HAP-1 (cell line): ENCODE data around the gene ZBTB42.
A peak's percentile ranks its signal among the peaks of the same experiment; 100 is the strongest.

ENCODE experiments used
- DNase-seq, 2 experiments: peaks; one replicate each; pipeline ENCODE4 v3.0.0-alpha.2; 2016 to 2020; ENCODE audit warnings: low spot score in 2 of 2
- H3K27me3 ChIP-seq: fragments of 250-450 bp; sonication (Bioruptor Pico); 2 replicates; pipeline ENCODE4 v1.5.1; 2020; ENCODE audit warnings: low read depth, mild to moderate bottlenecking, moderate library complexity
- H3K36me3 ChIP-seq: fragments of 250-450 bp; sonication (Bioruptor Pico); replicated peaks from 2 replicates; pipeline ENCODE4 v1.5.1; 2020; ENCODE audit warnings: mild to moderate bottlenecking
- H3K4me1 ChIP-seq: fragments of 250-450 bp; sonication (Bioruptor Pico); 2 replicates; pipeline ENCODE4 v1.5.1; 2020; ENCODE audit warnings: mild to moderate bottlenecking
- H3K4me3 ChIP-seq: fragments of 250-450 bp; sonication (Bioruptor Pico); 2 replicates; pipeline ENCODE4 v1.5.1; 2020; ENCODE audit warnings: mild to moderate bottlenecking, moderate library complexity
- H3K9me3 ChIP-seq: fragments of 250-450 bp; sonication (Bioruptor Pico); 2 replicates; pipeline ENCODE4 v1.5.1; 2020; ENCODE audit warnings: mild to moderate bottlenecking, moderate library complexity
- in situ Hi-C: fragments of 300-500 bp; cut with MboI; formaldehyde crosslinking; loops from 3 replicates; pipeline ENCODE4 v1.14.3; 2020; ENCODE audit warnings: low sequenced_read_pairs, inconsistent platforms, mixed read lengths

Gene ZBTB42

DNA sequence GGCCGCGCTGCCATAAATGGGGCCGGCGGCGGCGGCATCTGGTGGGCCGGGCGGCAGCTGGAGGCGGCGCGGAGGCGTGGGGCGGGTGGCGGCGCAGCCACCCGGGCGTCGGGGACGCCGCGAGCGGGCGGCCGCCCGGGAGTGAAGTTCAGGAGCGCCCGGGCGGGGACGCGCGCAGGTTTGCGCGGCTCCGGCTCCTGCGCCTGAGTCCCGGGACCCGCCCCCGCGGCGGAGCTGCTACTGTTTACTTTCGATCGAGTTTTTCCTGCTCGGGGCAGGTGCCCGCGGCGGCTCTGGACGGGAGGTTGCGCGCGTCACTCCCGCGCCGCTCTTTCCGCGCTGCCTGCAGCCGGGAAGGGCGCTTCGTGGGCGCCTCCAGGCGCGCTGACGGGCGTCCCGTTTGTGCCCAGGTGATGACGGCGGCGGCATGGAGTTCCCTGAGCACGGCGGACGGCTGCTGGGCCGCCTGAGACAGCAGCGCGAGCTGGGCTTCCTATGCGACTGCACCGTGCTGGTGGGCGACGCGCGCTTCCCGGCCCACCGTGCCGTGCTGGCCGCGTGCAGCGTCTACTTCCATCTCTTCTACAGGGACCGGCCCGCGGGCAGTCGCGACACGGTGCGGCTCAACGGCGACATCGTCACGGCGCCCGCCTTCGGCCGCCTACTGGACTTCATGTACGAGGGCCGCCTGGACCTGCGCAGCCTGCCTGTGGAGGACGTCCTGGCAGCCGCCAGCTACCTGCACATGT lies at the start of gene ZBTB42:
ZBTB42 (plus strand) TSS at position 331 of the 749 bp plus-strand sequence; CDS start at position 428, 97 bp downstream.
- in situ Hi-C loops: no loop called here
- Histone ChIP-seq H3K36me3 (no peaks in the 10 kb centered on the region), H3K9me3 (no peaks in the 10 kb centered on the region), H3K4me3 (peak within 1 kb of the TSS; percentile 45), H3K4me1 (peaks cover 10% of the 10 kb centered on the region), H3K27me3 (no peaks in the 10 kb centered on the region)
- DNase-seq: peak; percentile 20 to 70

- H3K4me1 ChIP-seq: peaks cover 16% of the 10 kb centered on the region
- in situ Hi-C loops: no loop called here
- H3K4me3 ChIP-seq: peak overlapping the region; percentile 100
- H3K36me3 ChIP-seq: peaks cover 27% of the 10 kb centered on the region
- no peaks in the 10 kb centered on the region for H3K27me3 ChIP-seq
- DNase-seq: peak; percentile 19 to 65
- H3K9me3 ChIP-seq: no peaks in the 10 kb centered on the region; the same call in 1 of the 2 replicates
These were observed 49.1 kb upstream of the ZBTB42 start for GRCh38 chr14:104751539-104752422.

DNA sequence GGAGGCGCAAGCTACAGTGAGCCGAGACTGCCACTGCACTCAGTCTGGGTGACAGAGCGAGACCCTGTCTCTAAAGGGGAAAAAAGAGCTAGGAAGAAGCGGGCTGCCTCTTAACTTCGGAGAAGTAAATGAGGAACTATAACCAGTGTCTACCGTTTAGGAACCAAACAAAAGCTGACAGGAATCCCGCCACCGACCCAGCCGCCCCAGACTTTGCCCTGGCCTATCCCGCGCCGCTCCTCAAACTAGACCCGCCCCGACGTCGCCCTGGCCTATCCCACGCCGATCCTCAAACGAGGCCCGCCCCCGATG lies 48.5 kb upstream of the ZBTB42 start:
- Histone ChIP-seq H3K9me3 (no peaks in the 10 kb centered on the region; the same call in 1 of the 2 replicates), H3K27me3 (no peaks in the 10 kb centered on the region), H3K36me3 (peaks cover 31% of the 10 kb centered on the region), H3K4me1 (peaks cover 16% of the 10 kb centered on the region), H3K4me3 (peak overlapping the region; percentile 100)
- in situ Hi-C loops: no loop called here
- DNase-seq: no peak

DNA sequence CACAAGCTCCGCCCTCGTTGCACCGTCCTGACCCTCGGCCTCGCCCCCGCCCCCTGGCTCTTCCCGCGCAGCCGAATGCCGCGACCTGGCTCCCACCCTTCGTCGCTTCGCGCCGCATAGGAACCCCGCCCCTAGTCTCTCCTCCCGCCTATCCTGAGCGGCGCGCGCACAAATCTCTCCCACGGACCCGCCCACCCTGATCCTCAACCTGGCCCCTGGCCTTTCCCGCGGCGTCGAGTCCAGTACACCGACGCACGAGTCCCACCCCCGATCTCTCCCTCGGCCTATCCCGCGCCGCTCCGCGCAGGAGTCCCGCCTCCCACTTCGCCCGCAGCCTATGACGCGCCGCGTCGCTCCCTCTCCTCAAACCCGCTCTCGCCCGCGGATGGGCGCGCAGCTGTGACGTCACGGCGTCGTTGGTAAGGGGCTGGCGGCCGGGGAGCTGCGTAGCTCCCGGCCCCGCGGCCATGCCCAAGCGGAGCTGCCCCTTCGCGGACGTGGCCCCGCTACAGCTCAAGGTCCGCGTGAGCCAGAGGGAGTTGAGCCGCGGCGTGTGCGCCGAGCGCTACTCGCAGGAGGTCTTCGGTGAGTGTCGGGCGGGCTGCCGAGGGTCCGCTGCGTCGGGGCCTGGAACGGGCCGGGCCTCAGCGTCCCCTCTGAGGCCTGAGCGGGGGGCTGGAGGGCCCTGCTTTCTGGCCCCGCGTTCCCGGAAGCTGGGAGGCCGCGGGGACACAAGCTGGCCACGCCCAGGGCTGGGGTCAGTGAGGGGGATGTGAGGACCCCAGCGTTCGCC lies 48.0 kb upstream of the ZBTB42 start, which contains the start of gene SIVA1:
SIVA1 (plus strand) TSS at position 413 of the 793 bp plus-strand sequence; CDS start at position 468, 55 bp downstream.
- Histone ChIP-seq H3K4me3 (peak within 1 kb of the TSS; percentile 100), H3K9me3 (no peaks in the 10 kb centered on the region; the same call in 1 of the 2 replicates), H3K4me1 (peaks cover 16% of the 10 kb centered on the region), H3K36me3 (peaks cover 35% of the 10 kb centered on the region), H3K27me3 (no peaks in the 10 kb centered on the region)
- peak; percentile 99 to 100 for DNase-seq
- in situ Hi-C loops: no loop called here

- H3K36me3 ChIP-seq: peaks cover 40% of the 10 kb centered on the region
- H3K4me3 ChIP-seq: peak overlapping the region; percentile 100
- DNase-seq: no peak
- H3K9me3 ChIP-seq: no peaks in the 10 kb centered on the region; the same call in 1 of the 2 replicates
- in situ Hi-C loops: no loop called here
- no peaks in the 10 kb centered on the region for H3K27me3 ChIP-seq
- peaks cover 16% of the 10 kb centered on the region for H3K4me1 ChIP-seq
These were observed 47.2 kb upstream of the ZBTB42 start for GRCh38 chr14:104753528-104754212.

DNA sequence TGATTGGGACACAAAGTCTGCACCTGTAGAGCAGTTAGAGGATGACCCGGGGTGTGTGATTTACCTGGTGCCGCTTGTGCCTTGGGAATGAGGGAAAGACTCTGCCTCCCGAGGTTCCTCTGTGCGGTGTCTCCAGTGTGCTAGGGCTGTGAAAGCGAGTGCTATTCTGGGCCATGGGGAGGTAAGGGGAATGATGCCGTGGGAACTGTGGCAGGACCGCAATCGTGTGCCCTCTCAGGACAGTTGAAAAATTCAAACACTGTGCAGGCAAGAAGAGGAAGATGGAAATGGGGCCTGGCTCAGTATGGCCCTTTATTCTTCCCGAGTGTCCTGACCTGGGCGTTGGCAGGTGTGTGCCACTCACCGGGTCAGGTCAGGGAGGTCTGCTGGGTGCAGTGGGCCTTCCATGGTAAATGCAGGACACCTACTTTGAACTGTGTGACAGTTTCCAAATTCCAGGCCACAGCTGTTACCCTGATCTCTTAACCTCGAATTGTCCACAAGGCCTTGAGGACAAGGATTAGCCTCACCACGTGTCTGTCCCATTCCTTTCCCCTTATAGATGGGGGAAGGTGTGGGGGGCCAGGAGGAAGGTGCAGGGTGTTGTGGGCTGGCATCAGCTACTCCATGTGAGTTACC lies 46.6 kb upstream of the ZBTB42 start:
- no peak for DNase-seq
- H3K4me3 ChIP-seq: peak overlapping the region; percentile 100
- in situ Hi-C loops: no loop called here
- H3K4me1 ChIP-seq: peaks cover 16% of the 10 kb centered on the region
- peaks cover 46% of the 10 kb centered on the region for H3K36me3 ChIP-seq
- H3K9me3 ChIP-seq: no peaks in the 10 kb centered on the region; the same call in 1 of the 2 replicates
- no peaks in the 10 kb centered on the region for H3K27me3 ChIP-seq

DNA sequence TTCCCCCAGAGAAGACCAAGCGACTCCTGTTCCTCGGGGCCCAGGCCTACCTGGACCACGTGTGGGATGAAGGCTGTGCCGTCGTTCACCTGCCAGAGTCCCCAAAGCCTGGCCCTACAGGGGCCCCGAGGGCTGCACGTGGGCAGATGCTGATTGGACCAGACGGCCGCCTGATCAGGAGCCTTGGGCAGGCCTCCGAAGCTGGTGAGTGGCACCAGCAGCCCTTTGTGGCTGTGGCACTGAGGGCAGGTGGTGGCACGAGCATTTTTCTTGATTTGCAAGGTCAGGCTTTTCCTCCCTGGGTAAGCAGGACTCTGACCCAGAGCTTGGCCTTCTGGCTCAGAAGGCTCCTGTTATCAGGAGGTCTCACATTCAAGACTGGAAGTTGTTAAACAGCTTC lies 45.3 kb upstream of the ZBTB42 start:
- H3K27me3 ChIP-seq: no peaks in the 10 kb centered on the region
- in situ Hi-C loops: no loop called here
- H3K4me3 ChIP-seq: no peak overlapping the region
- no peak for DNase-seq
- no peaks in the 10 kb centered on the region for H3K9me3 ChIP-seq
- peaks cover 16% of the 10 kb centered on the region for H3K4me1 ChIP-seq
- peaks cover 54% of the 10 kb centered on the region for H3K36me3 ChIP-seq

- in situ Hi-C loops: no loop called here
- H3K27me3 ChIP-seq: no peaks in the 10 kb centered on the region
- no peaks in the 10 kb centered on the region for H3K9me3 ChIP-seq
- no peak overlapping the region for H3K4me3 ChIP-seq
- DNase-seq: no peak
- peaks cover 16% of the 10 kb centered on the region for H3K4me1 ChIP-seq
- H3K36me3 ChIP-seq: peaks cover 54% of the 10 kb centered on the region
These were observed 44.2 kb upstream of the ZBTB42 start for GRCh38 chr14:104756477-104757237.

DNA sequence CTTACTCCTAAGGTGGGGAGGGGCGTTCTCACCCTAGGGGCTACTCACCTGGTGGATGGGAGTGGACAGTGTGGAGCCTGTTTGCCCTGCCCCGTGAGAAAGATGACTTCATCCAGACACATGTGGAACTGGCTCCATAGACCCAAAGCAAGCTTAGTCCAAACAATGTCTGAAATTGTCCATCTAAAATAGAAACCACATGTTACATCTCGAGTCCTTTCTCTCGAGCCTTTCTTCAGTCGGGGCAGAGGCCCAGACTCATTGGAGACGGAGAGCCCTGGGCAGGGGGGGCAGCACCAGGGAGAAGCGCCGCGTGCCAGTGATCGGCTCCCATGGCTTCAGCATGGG lies 43.7 kb upstream of the ZBTB42 start:
- Histone ChIP-seq H3K9me3 (no peaks in the 10 kb centered on the region), H3K27me3 (no peaks in the 10 kb centered on the region), H3K4me1 (peaks cover 11% of the 10 kb centered on the region), H3K36me3 (peaks cover 56% of the 10 kb centered on the region), H3K4me3 (no peak overlapping the region)
- DNase-seq: no peak
- in situ Hi-C loops: no loop called here

- in situ Hi-C loops: no loop called here
- no peaks in the 10 kb centered on the region for H3K9me3 ChIP-seq
These were observed 43.1 kb upstream of the ZBTB42 start for GRCh38 chr14:104757681-104758392.

DNA sequence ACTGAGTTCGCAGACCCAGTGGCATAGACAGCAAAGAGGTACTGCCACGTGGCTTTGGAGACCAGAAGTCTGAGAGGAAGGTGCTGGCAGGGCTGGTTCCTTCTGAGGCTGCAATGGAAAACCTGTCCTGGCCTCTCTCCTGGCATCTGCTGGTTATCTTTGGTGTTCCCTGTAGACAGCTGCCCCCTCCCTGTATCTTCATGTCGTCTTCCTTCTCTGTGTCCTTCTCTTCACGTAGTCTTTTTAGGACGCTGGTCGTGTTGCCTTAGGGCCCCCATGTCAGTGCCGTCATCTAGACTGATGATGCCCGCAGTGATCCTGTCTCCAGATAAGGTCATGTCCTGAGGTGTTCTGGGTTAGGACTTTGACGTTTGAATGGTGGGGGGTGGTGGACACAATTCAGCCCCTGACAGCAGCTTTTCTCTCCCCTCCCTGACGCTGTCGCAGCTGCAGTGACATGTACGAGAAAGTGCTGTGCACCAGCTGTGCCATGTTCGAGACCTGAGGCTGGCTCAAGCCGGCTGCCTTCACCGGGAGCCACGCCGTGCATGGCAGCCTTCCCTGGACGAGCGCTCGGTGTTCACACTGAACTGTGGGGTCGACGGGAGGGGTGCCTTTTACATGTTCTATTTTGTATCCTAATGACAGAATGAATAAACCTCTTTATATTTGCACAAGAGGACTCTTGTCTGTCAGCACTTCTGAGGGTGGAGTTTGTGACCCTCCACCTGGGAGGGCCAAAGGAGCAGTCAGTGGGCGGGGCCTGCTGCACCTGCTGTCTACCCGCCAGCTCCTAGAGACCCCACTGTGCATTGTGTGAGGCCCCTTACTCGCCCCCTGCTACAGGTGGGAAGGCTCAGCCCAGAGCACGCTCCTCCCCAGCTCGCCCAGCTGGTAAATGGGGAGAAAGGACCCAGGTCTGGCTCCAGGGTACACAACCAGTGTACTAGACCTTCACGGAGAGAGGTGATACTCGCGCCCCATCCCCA lies 41.6 kb upstream of the ZBTB42 start:
- in situ Hi-C loops: no loop called here
- peaks cover 52% of the 10 kb centered on the region for H3K36me3 ChIP-seq
- DNase-seq: no peak
- no peaks in the 10 kb centered on the region for H3K27me3 ChIP-seq
- no peak overlapping the region for H3K4me3 ChIP-seq
- H3K4me1 ChIP-seq: peaks cover 5% of the 10 kb centered on the region; the same call in 1 of the 2 replicates
- no peaks in the 10 kb centered on the region for H3K9me3 ChIP-seq

More at GRCh38 chr14:104757681-104758392, 43.1 kb upstream of the ZBTB42 start:
- H3K4me1 ChIP-seq: peaks cover 10% of the 10 kb centered on the region
- H3K4me3 ChIP-seq: no peak overlapping the region
- no peak for DNase-seq
- no peaks in the 10 kb centered on the region for H3K27me3 ChIP-seq
- H3K36me3 ChIP-seq: peaks cover 56% of the 10 kb centered on the region
